Measurements from ENCODE around the gene MOXD1.

- TF ChIP-seq EZH2phosphoT487 (IDR thresholded peaks at IDR 0.05; ENCODE audit: borderline replicate concordance, low read depth, low read length), result no peak
- TF ChIP-seq CTCF (conservative IDR thresholded peaks at IDR 0.05; ENCODE audit: low read length), result no peak
These were observed 133.1 kb downstream of the MOXD1 start for GRCh38 chr6:132268209-132268608.
